H1 (cell line): ENCODE measurements around the gene SLCO6A1. TPM values are rescaled to one million over a fixed set of nuclear protein-coding genes. Genes with fewer than 3 reads are reported as not detected.

ENCODE experiments used
- ATF2 ChIP-seq: IDR thresholded peaks from 2 replicates; pipeline ENCODE4 v1.6.1; 2012; ENCODE audit warnings: low read length, inconsistent platforms
- CHD7 ChIP-seq: fragments of 300-600 bp; sonication (generic); IDR thresholded peaks from 2 replicates; pipeline ENCODE4 v1.7.1; 2012; ENCODE audit warnings: low read length, moderate library complexity, mild to moderate bottlenecking, inconsistent platforms; ENCODE audit not compliant: insufficient replicate concordance
- CTBP2 ChIP-seq: IDR thresholded peaks from 2 replicates; pipeline ENCODE4 v1.7.0; 2011; ENCODE audit warnings: borderline replicate concordance, mild to moderate bottlenecking, moderate library complexity, mixed read lengths, low read length; ENCODE audit not compliant: insufficient read depth, insufficient read length
- RFX5 ChIP-seq: IDR thresholded peaks from 2 replicates; pipeline ENCODE4 v1.6.1; 2011; ENCODE audit warnings: low read depth, low read length, improper control_type of control experiment, borderline replicate concordance
- SIRT6 ChIP-seq: IDR thresholded peaks from one replicate; pipeline ENCODE4 v1.7.1; 2012; ENCODE audit warnings: low read length, inconsistent platforms
- SUZ12 ChIP-seq: fragments of 200-600 bp; sonication (generic); IDR thresholded peaks from 2 replicates; pipeline ENCODE4 v1.6.1; 2012; ENCODE audit warnings: mild to moderate bottlenecking, inconsistent platforms, low read length, moderate library complexity, mixed read lengths
- polyA plus RNA-seq, 7 experiments: library from polyadenylated mRNA; depleted of rRNA in 3 of 7; stranded (reverse) in 5 of 7; unstranded in 2 of 7; fragments of >200 nt in 5 of 7; fragments of 200-250 nt in 2 of 7; gene quantifications; 1 replicate in 5 of 7; 2 replicates in 1 of 7; 4 replicates in 1 of 7; pipeline versions ENCODE4 v1.2.1 to v1.2.3, GENCODE V29; 2011 to 2013; ENCODE audit warnings: missing spikeins in 2 of 7, mixed read lengths in 2 of 7
- total RNA-seq: library from RNA; stranded (reverse); fragmentation: NEBNext Ultra II Directional; extraction: Animal tissue kit (Norgen Biotek cat#: 25700); gene quantifications from 2 replicates; pipeline ENCODE4 v1.2.1, GENCODE V29; 2021

SLCO6A1 gene
- total and polyA plus RNA-seq, 2 of the 8 experiments (the other 6 are each of a cell fraction or from before 2014, with no cell fraction given) = 0.06 to 0.56 TPM

DNA sequence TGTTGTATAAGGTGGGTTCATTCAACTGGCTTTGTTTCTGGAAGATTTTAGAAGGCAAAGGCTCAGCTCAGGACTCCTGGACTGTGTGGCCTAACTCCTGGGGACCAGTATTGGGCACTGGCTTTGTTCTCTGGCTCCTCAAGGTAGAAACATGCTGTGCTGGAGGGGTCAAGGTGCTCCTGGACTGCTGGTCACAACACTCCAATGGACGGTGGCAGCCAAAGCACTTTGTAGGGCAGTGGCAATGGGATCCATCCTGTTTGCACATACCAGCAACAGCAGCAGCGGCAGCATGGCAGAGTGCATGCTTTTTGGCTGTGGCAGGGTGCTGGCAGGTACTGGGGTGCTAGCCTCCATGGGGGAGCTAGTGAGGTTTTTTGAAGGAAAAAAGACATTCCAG, 65.3 kb downstream of the SLCO6A1 start (continued):
- TF ChIP-seq CTBP2 (no peak), ATF2 (no peak), RFX5 (no peak), CHD7 (no peak), SIRT6 (no peak), SUZ12 (no peak)
